Loucy (cell line): Measurements from ENCODE around the gene S100Z.
"Not testable (repeated sequence)": the region's sequence is repeated elsewhere in the genome, so short reads cannot be mapped to it uniquely, and the experiment has no call there.

Source experiments
- H2AFZ ChIP-seq: fragments of 200-600 bp; sonication (generic); 2 replicates; pipeline ENCODE4 v1.6.0; 2016; ENCODE audit warnings: antibody characterized with exemption, mild to moderate bottlenecking, low read length, moderate library complexity
- H3F3A ChIP-seq: fragments of 200-600 bp; 2 replicates; pipeline ENCODE4 v1.6.0; 2016; ENCODE audit warnings: antibody characterized with exemption, low read depth, mild to moderate bottlenecking
- H3K27me3 ChIP-seq: fragments of 200-600 bp; sonication (generic); 2 replicates; pipeline ENCODE4 v1.6.1; 2014; ENCODE audit warnings: low read length, mild to moderate bottlenecking; ENCODE audit not compliant: insufficient read depth, poor library complexity, severe bottlenecking
- H3K36me3 ChIP-seq: fragments of 200-600 bp; sonication (generic); 2 replicates; pipeline ENCODE4 v1.6.1; 2016; ENCODE audit warnings: low read length; ENCODE audit not compliant: insufficient read depth
- H3K4me1 ChIP-seq: fragments of 200-600 bp; sonication (generic); 2 replicates; pipeline ENCODE4 v1.5.1; 2014; ENCODE audit warnings: low read length, mild to moderate bottlenecking; ENCODE audit not compliant: insufficient read depth, poor library complexity, severe bottlenecking
- H3K4me2 ChIP-seq: fragments of 200-600 bp; sonication (generic); 2 replicates; pipeline ENCODE4 v1.6.0; 2014; ENCODE audit warnings: antibody characterized with exemption, low read length, low read depth, mild to moderate bottlenecking; ENCODE audit not compliant: poor library complexity, severe bottlenecking
- H3K4me3 ChIP-seq: fragments of 200-600 bp; sonication (generic); 2 replicates; pipeline ENCODE4 v1.5.1; 2014; ENCODE audit warnings: low read length, mild to moderate bottlenecking, mixed read lengths; ENCODE audit not compliant: poor library complexity, severe bottlenecking
- H3K79me2 ChIP-seq: fragments of 200-600 bp; sonication (generic); 2 replicates; pipeline ENCODE4 v1.6.1; 2014; ENCODE audit warnings: low read length; ENCODE audit not compliant: insufficient read depth
- H3K9ac ChIP-seq: fragments of 200-600 bp; sonication (generic); 2 replicates; pipeline ENCODE4 v1.6.0; 2014; ENCODE audit warnings: mild to moderate bottlenecking, low read depth, low read length, moderate library complexity; ENCODE audit not compliant: poor library complexity, severe bottlenecking
- H3K9me2 ChIP-seq: fragments of 200-600 bp; sonication (generic); replicated peaks from 2 replicates; pipeline ENCODE4 v1.6.1; 2016; ENCODE audit warnings: low read depth, low read length, mixed read lengths
- H3K9me3 ChIP-seq: fragments of 200-600 bp; sonication (generic); 2 replicates; pipeline ENCODE4 v1.6.1; 2014; ENCODE audit warnings: mild to moderate bottlenecking, antibody characterized with exemption, low read length, low read depth; ENCODE audit not compliant: insufficient read depth
- H4K20me1 ChIP-seq: fragments of 200-600 bp; sonication (generic); 2 replicates; pipeline ENCODE4 v1.6.0; 2014; ENCODE audit warnings: antibody characterized with exemption, low read length, mild to moderate bottlenecking; ENCODE audit not compliant: insufficient read depth, poor library complexity, severe bottlenecking
- EZH2phosphoT487 ChIP-seq: fragments of 200-600 bp; IDR thresholded peaks from 2 replicates; pipeline ENCODE4 v1.6.1; 2018; ENCODE audit warnings: antibody characterized with exemption, mild to moderate bottlenecking, moderate library complexity, borderline replicate concordance
- TF ChIP-seq, protein P1 (sequence below): fragments of 200-600 bp; sonication (generic); conservative IDR thresholded peaks from 2 replicates; pipeline ENCODE4 v1.5.1; 2014; ENCODE audit warnings: mild to moderate bottlenecking, antibody characterized with exemption, low read length

Gene S100Z

DNA sequence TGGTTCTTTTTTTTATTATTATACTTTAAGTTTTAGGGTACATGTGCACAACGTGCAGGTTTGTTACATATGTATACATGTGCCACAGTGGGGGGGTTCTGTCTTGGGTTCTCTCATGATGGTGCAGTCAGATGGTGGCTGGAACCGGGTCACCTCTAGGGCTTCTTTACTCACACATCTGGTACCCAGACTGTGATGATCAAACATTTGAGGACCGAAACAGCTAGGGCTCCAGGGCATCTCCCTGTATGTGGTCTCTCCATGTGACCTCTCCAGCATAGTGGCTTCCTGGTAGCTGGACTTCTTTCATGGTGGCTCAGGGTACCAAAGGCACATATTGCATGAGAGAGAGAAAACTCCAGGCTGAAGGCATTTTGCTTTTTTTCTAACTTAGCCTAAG, 93.2 kb downstream of the S100Z start:
- Histone ChIP-seq H3K9ac (no peak overlapping the region), H3K9me2 (no peaks in the 10 kb centered on the region), H3K27me3 (no peaks in the 10 kb centered on the region), H3K4me2 (no peak overlapping the region), H3K36me3 (no peaks in the 10 kb centered on the region), H3F3A (no peaks in the 10 kb centered on the region), H4K20me1 (no peaks in the 10 kb centered on the region), H3K79me2 (no peaks in the 10 kb centered on the region), H3K4me3 (no peak overlapping the region), H2AFZ (no peak overlapping the region), H3K9me3 (no peaks in the 10 kb centered on the region), H3K4me1 (no peaks in the 10 kb centered on the region)
- TF ChIP-seq EZH2phosphoT487, result no peak
- TF ChIP-seq, protein P1, sequence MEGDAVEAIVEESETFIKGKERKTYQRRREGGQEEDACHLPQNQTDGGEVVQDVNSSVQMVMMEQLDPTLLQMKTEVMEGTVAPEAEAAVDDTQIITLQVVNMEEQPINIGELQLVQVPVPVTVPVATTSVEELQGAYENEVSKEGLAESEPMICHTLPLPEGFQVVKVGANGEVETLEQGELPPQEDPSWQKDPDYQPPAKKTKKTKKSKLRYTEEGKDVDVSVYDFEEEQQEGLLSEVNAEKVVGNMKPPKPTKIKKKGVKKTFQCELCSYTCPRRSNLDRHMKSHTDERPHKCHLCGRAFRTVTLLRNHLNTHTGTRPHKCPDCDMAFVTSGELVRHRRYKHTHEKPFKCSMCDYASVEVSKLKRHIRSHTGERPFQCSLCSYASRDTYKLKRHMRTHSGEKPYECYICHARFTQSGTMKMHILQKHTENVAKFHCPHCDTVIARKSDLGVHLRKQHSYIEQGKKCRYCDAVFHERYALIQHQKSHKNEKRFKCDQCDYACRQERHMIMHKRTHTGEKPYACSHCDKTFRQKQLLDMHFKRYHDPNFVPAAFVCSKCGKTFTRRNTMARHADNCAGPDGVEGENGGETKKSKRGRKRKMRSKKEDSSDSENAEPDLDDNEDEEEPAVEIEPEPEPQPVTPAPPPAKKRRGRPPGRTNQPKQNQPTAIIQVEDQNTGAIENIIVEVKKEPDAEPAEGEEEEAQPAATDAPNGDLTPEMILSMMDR, result no peak

DNA sequence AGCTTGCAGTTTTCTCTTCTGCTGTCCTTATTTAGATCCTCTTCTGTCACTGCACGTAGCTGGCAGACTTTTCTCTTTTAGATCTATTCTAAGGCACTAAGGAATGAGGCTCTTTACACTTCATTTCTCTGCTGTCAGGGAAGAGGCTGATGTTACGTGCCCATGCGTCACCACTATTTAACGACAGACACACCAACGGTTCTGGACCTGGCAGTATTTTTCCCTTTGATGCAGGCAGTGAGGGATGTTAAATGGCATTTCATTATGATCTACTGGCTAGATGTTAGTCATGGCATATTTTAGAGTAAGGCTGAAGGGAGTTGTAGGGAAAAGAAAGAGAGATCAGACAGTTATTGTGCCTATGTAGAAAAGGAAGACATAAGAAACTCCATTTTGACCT, 94.8 kb downstream of the S100Z start:
- H3K9me2 ChIP-seq, result no peaks in the 10 kb centered on the region
- no peaks in the 10 kb centered on the region for H4K20me1 ChIP-seq
- H3K79me2 ChIP-seq, result no peaks in the 10 kb centered on the region
- H3K9me3 ChIP-seq, result no peaks in the 10 kb centered on the region
- no peak overlapping the region for H3K9ac ChIP-seq
- H3K4me1 ChIP-seq, result no peaks in the 10 kb centered on the region
- TF ChIP-seq, protein P1, result no peak
- TF ChIP-seq EZH2phosphoT487, result no peak
- no peaks in the 10 kb centered on the region for H3K27me3 ChIP-seq
- no peak overlapping the region for H2AFZ ChIP-seq
- no peaks in the 10 kb centered on the region for H3F3A ChIP-seq
- H3K4me2 ChIP-seq, result no peak overlapping the region
- no peak overlapping the region for H3K4me3 ChIP-seq
- H3K36me3 ChIP-seq, result no peaks in the 10 kb centered on the region

DNA sequence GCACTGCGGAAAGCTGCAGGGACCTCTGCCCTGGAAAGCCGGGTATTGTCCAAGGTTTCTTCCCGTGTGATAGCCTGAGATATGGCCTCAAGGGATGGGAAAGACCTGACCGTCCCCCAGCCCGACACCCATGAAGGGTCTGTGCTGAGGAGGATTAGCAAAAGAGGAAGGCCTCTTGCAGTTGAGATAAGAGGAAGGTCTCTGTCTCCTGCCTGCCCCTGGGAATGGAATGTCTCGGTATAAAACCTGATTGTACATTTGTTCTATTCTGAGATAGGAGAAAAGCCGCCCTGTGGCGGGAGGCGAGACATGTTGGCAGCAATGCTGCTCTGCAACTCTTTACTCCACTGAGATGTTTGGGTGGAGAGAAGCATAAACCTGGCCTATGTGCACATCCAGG, 95.4 kb downstream of the S100Z start:
- not testable (repeated sequence) for H3K4me2 ChIP-seq, H3K9ac ChIP-seq, H3K36me3 ChIP-seq, H3K27me3 ChIP-seq, H3K79me2 ChIP-seq, H3F3A ChIP-seq, H2AFZ ChIP-seq, H3K4me1 ChIP-seq, H3K9me2 ChIP-seq, H3K9me3 ChIP-seq, H3K4me3 ChIP-seq, H4K20me1 ChIP-seq

DNA sequence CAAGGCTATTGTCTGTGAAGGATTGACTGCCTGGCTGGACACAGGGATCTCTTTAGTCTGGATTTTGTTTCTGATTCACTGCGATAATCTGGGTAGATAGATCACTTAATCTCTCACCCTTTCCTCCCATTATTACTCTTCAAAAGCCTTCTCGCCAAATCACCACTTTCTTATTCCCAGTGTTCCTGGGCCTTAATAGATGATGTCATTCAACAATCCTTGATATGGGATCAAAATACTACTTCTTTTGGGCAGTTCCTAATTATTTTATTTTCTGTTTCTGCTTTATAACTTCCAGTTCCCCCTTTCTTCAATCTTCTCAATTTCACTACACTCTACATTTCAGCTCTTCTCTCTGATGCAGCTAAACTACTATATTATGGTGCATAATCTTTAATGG, 96.3 kb downstream of the S100Z start:
- Histone ChIP-seq H3K4me3 (no peak overlapping the region), H4K20me1 (no peaks in the 10 kb centered on the region), H3K9me3 (no peaks in the 10 kb centered on the region), H3K27me3 (no peaks in the 10 kb centered on the region), H3K9me2 (no peaks in the 10 kb centered on the region), H3K9ac (no peak overlapping the region), H3K4me2 (no peak overlapping the region), H3K4me1 (no peaks in the 10 kb centered on the region), H3K79me2 (no peaks in the 10 kb centered on the region), H3K36me3 (no peaks in the 10 kb centered on the region), H2AFZ (no peak overlapping the region), H3F3A (no peaks in the 10 kb centered on the region)
- TF ChIP-seq, protein P1, result no peak
- TF ChIP-seq EZH2phosphoT487, result no peak
